OCI-LY3 (cell line): ENCODE data around the gene SLC25A44.

Experiments
- CTCF ChIP-seq: fragments of 200-600, 300-600 bp; sonication (generic); IDR thresholded peaks from 2 replicates; pipeline ENCODE4 v1.5.1; 2014; ENCODE audit warnings: antibody characterized with exemption, low read length, low read depth
- EZH2phosphoT487 ChIP-seq: fragments of 200-600 bp; shearing (Covaris generic); IDR thresholded peaks from 2 replicates; pipeline ENCODE4 v1.6.1; 2018; ENCODE audit warnings: antibody characterized with exemption, mixed run types, low read depth

GRCh38 chr1:156214024-156214748 is 20.3 kb downstream of the SLC25A44 start:
- TF ChIP-seq CTCF (no peak), EZH2phosphoT487 (no peak)
